HG02981 (cell line): Measurements from ENCODE around the gene UBP1.
A peak's percentile ranks its signal among the peaks of the same experiment; 100 is the strongest.
"Not testable (repeated sequence)": the region's sequence is repeated elsewhere in the genome, so short reads cannot be mapped to it uniquely, and the experiment has no call there.

Experiments
- ATAC-seq: cut with Tn5 transposase; IDR thresholded peaks from one replicate; pipeline ENCODE4 v1.9.1; 2021; ENCODE audit warnings: mild to moderate bottlenecking, moderate library complexity; ENCODE audit not compliant: unreplicated experiment

UBP1 gene, protein sequence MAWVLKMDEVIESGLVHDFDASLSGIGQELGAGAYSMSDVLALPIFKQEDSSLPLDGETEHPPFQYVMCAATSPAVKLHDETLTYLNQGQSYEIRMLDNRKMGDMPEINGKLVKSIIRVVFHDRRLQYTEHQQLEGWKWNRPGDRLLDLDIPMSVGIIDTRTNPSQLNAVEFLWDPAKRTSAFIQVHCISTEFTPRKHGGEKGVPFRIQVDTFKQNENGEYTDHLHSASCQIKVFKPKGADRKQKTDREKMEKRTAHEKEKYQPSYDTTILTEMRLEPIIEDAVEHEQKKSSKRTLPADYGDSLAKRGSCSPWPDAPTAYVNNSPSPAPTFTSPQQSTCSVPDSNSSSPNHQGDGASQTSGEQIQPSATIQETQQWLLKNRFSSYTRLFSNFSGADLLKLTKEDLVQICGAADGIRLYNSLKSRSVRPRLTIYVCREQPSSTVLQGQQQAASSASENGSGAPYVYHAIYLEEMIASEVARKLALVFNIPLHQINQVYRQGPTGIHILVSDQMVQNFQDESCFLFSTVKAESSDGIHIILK

DNA sequence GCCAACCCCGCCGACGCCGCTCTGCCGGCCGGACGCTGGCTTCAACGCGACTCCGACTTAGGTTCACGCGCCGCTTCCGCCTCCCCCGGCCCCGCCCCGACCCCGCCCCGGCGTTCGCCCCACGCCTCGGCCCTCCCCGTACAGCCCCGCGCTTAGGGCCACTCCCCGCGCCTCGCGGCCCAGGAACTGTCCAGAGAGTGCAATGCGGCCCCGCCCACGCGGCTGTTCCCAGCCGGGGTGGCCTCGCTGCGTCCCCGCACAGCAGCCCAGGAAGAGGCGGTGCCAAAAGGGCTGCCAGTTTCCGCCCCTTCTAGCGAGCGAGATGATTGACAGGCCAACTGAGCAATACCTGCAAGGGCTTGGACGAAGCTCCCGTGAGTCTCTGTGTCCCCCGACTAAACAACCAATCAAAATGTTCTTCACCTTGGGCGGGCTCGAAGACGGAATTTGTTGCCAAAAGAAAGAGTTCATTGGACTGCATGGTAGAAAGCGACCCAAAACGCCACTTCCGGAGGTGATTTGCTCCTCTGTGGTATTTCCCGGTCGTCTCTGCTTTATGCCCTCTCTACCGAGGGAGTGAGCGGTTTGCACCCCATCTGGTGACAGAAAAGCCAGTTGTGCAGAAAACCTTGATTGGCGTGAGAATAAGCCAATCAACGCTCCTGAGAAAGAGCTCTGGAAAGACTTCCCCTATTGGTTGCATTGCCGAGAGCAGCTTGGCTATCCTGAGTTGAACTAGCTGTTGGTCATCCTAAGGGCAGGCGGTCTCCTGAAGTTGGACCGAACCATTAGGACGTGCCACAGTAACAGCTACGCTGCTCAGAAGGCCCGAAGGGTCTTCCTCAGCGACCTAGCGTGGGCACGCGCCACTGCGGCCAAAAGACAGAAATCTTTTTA, at the start of gene UBP1:
UBP1 (minus strand) TSS at position 78 of the 897 bp plus-strand sequence. CDS start 557 bp downstream, outside the sequence.
- peak; percentile 86 for ATAC-seq

DNA sequence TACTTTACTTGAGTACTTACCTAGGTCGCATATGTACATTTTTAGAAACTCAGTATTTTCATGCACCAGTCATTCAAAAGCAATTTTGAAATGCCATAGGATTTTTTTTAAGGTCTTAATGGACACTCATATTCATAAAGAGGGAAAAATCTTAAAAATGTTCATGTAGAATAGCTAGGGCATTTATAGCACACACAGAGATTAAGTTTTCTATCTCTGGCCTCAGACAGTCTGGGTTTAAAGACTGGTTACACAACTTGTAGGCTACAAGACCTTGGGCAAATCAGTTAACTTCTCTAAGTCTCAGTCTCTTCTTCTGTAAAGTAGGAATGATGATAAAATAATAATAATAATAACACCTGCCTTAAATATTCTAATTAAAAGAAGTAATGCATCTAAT, 48.5 kb upstream of the UBP1 start:
- no peak for ATAC-seq

DNA sequence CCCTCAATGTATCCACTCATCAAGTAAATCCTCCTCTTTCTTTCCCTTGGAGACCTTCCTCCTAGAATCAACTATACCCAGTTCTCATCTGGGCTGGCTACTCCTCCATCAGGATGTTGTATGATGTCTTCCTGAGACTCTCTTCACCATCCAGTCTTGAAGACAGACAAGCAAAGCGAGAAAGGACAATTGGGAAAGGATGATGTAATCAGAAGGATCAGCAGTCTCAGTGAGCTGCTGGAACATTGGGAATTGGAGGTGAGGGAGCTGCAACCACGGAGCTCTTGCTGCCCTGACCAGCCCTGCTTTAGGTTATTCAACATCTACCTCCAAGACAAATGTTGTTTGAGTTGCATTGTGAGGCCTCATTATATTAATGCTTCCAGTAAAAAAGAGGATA, 48.0 kb upstream of the UBP1 start:
- ATAC-seq: no peak

DNA sequence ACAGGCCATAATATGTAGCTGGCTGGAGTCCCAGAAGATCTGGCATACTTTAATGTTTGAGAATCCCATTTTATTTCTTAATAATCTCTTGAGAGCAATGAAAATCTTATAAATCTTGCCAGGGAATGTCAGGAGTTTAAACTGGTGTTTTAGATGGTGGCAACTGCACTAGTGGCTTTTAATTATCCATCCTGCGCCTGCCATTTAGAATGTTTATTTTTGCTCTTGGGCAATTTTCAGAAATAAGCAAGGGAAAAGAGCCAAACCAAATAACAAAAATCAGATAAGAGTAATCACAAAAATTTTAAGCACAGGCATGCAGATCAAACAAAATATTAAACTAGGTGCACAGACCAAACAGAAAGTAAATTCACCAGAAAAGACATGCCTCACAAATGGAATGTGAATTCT, 41.9 kb upstream of the UBP1 start:
- no peak for ATAC-seq

- ATAC-seq: no peak
Observed at GRCh38 chr3:33474896-33475295, 34.7 kb upstream of the UBP1 start.

- no peak for ATAC-seq
Observed at GRCh38 chr3:33473813-33474212, 33.6 kb upstream of the UBP1 start.

- no peak for ATAC-seq
Observed at GRCh38 chr3:33467786-33468185, 27.6 kb upstream of the UBP1 start.

DNA sequence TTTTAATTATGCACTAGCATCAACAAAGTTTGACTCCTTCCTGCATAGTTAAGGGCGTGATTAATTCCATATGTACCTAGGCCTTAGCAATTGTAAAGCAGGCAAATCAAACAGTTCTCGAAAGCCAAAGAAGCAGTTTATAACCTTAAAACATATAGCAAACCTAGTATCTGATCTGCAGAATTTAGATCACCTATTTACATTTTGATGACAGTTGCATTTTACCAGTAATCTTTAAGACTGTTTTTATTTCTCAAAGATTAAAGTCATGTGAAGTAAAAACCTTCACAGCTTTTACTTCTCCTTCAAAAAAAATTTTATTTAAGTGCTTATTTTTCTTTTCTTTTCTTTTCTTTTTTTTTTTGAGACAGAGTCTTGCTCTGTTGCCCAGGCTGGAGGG, 20.9 kb upstream of the UBP1 start:
- ATAC-seq: no peak

DNA sequence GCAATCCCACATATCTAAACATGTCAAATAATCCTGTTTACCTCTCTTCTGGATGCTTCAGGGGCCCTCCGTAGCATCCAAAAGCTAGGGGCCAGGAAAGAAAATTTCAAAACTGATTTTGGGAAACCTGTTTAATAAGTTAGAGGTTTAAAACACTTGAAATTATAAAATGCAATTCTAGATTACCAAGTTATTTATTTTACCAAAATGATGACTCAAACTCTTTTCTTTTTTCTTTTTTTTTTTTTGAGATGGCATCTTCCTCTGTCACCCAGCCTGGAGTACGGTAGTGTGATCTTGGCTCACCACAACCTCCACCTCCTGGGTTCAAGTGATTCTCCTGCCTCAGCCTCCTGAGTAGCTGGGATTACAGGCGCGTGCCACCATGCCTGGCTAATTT, 19.4 kb upstream of the UBP1 start:
- ATAC-seq: not testable (repeated sequence)

DNA sequence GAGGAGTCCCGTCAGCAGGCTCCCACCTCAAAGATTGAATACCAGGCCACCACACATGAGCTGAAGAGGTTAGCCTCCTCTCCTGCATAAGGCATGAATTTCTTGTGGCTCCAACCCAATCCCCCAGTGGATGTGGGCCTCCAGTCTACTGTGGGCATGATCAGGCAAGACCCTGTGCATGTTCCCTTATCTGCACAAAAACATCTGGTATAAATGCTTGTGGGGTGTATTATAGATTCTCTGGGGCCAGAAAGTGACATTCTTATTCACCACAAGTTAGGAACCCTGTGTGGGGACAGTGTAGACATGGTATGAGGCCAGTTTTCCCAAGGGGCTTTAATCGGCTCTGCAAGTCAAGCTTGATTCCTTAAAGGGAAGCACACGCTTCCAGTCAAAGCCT, 18.2 kb upstream of the UBP1 start:
- no peak for ATAC-seq

DNA sequence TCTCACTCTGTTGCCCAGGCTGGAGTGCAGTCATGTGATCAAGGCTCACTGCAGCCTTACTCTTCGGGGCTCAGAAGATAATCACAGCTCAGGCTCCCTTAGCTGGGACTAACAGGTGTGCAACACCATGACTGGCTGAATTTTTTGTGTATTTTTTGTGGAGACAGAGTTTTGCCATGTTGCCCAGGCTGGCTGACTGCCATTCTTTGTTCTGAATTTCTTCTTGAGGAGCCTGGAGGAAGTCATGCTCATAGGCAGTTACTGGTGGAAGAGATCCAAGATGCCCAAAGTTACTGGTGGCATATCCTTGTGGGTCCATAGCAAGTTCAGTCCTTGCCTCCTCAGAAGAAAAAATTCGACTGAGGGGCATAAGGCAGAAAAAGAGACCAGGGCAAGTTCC, 16.6 kb upstream of the UBP1 start:
- ATAC-seq: no peak

DNA sequence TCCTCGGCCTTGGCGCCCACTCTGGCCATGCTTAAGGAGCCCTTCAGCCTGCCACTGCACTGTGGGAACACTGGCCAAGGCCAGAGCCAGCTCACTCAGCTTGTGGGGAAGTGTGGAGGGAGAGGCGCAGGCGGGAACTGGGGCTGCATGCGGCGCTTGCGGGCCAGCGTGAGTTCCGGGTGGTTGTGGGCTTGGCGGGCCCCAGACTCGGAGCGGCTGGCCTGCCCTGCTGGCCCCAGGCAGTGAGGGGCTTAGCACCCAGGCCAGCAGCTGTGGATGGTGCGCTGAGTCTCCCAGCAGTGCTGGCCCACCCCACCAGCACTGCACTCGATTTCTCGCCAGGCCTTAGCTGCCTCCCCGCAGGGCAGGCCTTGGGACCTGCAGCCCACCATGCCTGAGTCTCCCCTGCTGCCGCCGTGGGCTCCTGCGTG, 13.1 kb upstream of the UBP1 start:
- no peak for ATAC-seq

- ATAC-seq: not testable (repeated sequence)
Observed at GRCh38 chr3:33451994-33452393, 11.8 kb upstream of the UBP1 start.

GRCh38 chr3:33447958-33448357, 7.8 kb upstream of the UBP1 start:
- no peak for ATAC-seq

DNA sequence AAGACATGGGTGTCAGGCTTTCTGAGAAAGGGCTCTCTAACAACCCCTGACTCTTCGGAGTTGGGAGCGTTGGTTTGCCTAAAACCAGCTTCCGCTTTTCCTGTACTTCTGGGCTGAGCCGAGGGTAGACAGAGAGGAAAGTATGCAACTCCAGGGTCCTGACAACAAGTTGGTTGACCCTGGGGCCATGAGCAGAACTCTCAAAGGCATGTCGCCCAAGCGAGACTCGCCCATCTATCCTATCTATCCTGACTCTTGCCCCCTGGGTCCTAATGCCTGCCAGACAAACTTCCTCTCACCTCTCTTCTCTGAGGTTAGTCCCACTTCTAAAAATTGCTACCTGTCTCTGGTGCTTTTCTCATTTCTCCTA, 7.0 kb upstream of the UBP1 start:
- not testable (repeated sequence) for ATAC-seq

DNA sequence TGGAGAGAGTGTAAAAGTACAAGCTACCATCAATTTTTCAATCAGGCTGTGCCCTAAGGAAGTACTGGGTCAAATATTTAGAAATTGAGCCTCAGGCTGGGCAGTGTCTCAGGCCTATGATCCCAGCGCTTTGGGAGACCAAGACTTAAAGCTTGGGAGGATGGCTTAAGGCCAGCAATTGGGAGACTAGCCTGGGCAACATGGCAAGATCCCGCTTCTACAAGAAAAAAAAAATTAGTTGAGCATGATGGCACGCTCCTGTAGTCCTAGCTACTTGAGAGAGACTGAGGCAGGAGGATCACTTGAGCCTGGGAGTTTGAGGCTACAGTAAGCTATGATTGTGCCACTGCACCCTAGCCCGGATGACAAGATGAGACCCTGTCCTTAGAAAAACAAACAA, 2.0 kb upstream of the UBP1 start:
- ATAC-seq: no peak

GRCh38 chr3:33441225-33441976, 1.2 kb upstream of the UBP1 start:
- peak; percentile 0 for ATAC-seq

- peak; percentile 11 for ATAC-seq
Observed at GRCh38 chr3:33439546-33440327, 468 bp downstream of the UBP1 start.

GRCh38 chr3:33438881-33439545, 1.2 kb downstream of the UBP1 start:
- ATAC-seq: no peak

DNA sequence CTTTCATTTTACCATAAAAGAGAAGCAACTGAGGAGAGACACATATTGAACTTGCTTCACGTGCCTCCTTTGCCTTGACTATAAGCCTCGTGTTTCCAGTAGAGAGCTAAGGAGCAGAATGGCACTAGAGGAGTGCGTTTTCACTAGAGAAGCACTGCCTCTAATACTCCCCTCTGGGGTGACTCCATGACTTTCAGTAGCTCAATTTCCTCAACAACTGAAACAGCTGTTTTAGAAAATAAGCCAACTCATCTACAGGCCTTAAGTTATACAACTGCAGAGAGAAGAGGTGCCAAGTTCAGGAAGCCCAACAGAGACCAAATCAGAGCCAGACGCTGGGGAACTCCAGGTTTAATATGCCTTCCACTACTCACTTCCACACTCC, 1.9 kb downstream of the UBP1 start:
- no peak for ATAC-seq
